ENCODE results near the gene SLC36A2.
"Not testable (repeated sequence)": the region's sequence is repeated elsewhere in the genome, so short reads cannot be mapped to it uniquely, and the experiment has no call there.

The SLC36A2 gene

GRCh38 chr5:151347369-151347768, at the start of gene SLC36A2:
SLC36A2 (minus strand) TSS chr5:151347559; CDS start chr5:151347460, 99 bp downstream.
- DNase-seq: no peak

DNA sequence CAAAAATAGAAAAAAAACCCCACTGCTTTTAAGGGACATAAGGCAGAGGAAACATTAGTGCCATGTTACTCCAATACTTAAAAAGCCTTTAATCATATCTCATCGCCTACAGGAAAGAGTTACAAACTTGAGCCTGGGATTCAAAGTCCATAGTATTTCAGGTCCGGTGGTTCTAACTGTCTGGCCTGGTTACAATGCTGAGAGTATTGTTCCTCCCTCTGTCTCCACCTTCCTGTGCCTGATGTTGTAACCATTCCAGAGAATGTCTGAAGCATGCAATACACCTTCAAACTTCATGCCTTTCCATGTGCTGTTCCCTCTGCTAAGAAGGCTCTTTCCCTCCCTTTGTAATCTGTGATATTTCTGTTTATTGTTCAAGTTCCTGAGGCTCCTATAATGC, 41.6 kb upstream of the SLC36A2 start:
- DNase-seq: no peak

DNA sequence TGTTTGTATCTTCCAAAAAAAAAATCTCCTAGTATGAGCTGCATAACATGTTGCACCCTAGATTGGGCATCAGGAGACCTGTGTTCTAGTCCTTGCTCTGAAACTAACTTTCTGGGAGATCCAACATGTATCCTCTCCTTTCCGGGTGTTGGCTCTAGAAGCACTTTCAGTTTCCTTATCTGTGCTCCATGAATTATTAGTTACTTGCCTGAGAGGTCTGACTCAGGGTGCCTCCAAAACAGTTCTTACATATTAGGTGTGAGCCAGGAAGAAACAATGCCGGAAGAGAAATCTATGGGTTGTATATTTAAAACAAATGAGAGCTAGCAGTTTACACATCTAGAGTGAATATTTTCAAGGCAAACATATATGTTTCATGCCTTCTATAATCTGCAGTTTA, 36.7 kb upstream of the SLC36A2 start:
- no peak for DNase-seq

DNA sequence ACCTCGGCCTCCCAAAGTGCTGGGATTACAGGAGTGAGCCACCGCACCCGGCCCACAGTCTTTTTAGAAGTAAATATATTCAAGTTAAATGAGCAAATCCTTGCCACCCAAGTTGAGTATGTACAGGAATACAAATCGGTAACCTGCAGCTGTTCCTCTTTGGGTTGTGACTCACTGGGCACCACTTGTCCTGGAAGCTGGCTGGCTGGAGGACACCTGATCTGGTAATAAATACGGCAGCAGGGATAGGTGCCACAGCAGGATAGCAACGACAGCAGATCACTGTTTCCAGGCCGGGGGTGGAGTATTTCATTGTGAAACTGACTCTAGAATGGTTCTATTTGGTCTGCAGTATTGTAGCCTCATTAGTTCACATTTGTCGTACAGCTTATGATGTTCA, 35.7 kb upstream of the SLC36A2 start:
- DNase-seq: no peak

DNA sequence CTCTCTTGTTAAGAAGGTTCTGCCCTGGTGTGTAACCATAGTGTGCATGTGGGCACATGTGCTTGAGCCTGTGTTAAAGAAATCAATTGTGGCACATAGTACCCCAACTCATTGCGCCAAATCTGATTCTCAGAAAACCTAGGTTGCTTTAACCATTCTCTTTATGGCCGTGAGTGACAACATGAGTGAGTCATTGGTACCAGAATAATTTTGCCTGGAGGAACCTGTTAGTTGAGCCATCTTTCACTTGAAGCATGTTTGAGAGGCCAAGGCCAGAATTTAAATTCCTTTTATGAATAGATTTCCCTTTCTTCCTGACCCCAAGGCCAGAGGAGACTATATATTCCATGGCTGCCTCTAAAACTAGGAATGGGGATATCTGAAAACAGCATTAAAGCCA, 35.2 kb upstream of the SLC36A2 start:
- no peak for DNase-seq

- DNase-seq: no peak
These were observed 34.5 kb upstream of the SLC36A2 start for GRCh38 chr5:151381899-151382298.

- no peak for DNase-seq
These were observed 31.3 kb upstream of the SLC36A2 start for GRCh38 chr5:151378616-151379015.

DNA sequence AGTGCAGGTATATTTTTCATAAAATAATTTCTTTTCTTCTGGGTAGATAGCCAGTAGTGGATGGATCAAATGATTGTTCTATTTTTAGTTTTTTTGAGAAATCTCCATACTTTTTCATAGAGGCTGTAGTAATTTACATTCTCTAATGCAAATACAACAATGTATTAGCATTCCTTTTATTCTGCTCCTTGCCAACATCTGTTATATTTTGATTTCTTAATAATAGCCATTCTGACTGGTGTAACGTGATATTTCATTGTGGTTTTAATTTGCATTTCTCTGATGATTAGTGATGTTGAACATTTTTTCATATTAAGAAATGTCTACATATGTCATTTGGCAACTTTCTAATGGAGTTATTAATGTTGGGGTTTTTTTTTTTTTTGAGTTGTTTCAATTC, 27.2 kb upstream of the SLC36A2 start:
- DNase-seq: no peak

GRCh38 chr5:151367038-151367437, 19.7 kb upstream of the SLC36A2 start:
- not testable (repeated sequence) for DNase-seq

DNA sequence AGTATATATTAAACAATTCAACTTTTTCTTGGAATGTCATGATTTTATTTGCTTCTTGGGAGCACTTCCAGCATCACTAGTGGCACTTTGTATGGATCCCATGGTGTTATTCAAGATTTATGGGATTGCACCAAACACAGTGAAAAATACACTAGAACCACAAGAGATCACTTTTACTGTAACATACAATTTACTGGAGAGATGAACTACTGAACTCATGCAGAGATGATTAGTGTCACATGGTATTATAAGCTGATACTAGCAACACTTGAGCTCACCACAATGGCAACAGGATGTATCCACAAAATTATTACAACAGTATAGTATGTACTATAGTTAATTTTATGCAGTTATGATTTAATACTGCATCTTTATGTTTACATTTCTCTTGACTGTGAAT, 16.3 kb upstream of the SLC36A2 start:
- no peak for DNase-seq

DNA sequence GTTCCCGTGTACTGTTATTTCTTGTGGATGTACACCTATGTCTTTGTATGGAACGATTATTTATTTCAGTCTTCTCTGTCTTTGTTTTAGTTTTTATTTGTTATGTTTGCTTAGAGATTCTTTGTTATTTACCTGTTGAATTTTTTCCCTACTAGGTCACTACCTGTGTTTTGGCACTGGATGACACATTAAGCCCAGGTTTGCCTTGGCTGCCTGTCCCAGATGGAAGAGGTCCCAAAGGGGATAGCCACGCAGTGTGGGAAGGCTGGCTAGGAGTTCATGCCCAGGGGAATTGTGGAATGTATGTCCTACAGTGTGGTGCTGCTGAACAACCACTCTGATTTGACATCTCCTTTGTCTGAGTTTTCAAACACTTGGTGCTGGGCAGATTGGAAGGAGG, 15.6 kb upstream of the SLC36A2 start:
- DNase-seq: no peak

DNA sequence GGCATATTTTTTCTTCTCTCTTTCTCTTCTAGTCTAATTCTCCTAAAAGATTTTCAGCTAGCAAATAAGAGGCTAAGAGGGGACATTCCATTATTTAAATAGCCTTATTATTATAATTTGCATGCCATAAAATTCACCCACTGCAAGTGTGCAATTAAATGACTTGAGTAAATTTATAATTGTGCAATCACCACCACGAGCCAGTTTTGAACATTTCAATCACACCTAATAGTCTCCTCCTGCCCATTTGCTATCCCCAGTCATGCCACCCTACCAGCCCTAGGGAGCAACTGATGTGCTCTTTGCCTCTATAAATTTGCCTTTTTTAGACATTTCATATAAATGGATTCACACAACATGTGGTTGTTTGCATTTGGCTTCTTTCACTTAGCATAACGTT, 12.0 kb upstream of the SLC36A2 start:
- no peak for DNase-seq

GRCh38 chr5:151357792-151358191, 10.4 kb upstream of the SLC36A2 start:
- DNase-seq: no peak

DNA sequence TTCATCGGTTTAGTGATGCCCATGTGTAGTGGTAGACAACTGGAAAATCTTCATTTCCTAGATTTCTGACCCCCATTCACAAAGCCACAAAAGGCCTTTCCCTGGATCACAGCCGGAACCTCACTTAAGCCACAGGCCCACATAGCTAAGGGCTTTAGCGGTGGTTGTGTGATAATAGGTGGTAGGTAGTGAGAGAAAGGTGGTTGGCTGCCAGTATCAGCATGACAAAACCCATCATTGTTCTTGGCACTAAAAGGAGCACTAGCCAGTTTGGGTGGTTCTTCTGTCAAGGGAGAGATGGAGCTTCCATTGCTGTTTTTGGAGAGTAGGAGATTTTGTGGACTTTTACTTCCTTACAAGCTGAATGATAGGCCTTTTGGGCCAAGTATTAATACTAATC, 9.7 kb upstream of the SLC36A2 start:
- no peak for DNase-seq

DNA sequence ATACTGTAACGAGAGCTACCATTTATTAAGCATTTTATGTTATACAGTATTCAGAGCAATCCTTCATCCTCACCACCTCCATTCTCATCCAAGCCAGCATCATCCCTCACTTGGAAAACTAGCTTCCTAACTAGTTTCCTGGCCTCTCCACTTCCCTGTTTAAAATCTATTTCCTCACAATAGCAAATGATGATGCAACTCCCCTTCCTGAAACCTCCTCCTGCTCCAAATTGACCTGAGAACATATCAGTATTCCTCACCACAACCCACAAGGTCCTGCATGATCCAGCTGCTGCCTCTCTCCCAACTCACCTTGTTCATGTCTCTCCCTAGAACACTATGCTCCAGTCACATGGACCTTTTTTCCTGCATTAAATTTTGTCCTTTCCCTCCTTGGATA, 4.3 kb upstream of the SLC36A2 start:
- DNase-seq: no peak

GRCh38 chr5:151348789-151349188, 1.4 kb upstream of the SLC36A2 start:
- DNase-seq: no peak

DNA sequence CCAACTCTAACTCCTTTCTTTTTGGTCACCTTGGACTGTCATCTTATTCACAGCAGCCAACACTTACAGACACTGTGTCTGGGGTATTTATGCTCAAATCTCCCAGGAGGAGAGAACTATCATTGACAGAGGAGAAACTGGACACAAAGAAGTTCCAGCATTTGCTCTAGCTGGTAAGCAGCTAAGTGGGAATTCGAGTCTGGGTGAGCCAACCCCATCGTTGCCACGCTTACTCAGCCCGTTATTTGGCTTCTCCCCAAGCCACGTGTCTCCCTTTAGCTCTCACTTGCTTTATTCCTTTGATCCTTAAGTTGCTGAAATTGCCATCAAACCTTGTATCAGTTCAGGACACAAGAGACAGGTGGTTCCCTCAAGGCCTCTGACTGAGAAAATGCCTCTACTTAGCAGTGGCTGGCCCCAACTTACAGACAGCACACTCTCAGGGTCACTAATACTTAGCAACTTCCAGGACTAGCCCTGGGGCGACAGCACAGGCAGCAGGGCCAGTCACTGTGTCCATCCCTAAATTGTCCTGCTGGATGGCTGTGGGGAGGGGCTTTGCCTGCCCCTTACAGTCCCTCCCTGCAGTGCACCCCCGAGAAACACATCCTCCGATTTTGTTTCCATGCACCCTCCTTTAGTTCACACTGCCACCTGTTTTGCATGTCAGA, 1.4 kb downstream of the SLC36A2 start:
- no peak for DNase-seq

DNA sequence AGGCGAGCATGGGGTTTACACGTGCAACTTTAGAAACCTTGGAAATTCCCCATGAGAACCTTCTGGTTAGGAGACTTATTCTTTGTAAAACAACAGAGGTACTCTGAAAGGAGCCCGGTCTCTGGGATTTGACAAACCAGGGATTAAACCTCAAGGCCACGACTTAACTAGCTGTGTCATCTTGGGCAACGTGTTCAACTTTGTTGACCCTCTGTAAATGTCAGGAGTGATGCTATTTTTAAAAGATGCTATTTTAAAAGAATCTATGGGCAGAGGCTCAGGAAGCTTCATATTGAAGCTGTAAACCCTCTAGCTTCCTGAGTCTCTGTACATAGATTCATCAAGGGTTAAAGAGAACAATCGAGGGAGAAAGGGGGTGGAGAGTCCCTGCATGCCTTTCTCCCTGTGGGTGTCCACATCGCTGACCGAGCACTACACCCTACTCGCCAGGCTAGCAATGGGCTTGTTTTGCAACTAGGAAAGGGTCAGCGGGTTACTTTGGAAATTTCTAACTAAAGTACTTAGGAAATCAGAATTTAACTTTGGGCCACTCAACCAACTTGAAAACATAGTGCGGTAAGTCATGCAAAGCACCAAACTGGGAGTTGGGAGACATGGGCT, 2.1 kb downstream of the SLC36A2 start:
- DNase-seq: no peak

GRCh38 chr5:151344088-151344487, 3.3 kb downstream of the SLC36A2 start:
- no peak for DNase-seq

GRCh38 chr5:151340004-151340403, 7.4 kb downstream of the SLC36A2 start:
- DNase-seq: no peak

- DNase-seq: no peak
These were observed 8.6 kb downstream of the SLC36A2 start for GRCh38 chr5:151338734-151339133.

- DNase-seq: no peak
These were observed 14.5 kb downstream of the SLC36A2 start for GRCh38 chr5:151332857-151333256.

DNA sequence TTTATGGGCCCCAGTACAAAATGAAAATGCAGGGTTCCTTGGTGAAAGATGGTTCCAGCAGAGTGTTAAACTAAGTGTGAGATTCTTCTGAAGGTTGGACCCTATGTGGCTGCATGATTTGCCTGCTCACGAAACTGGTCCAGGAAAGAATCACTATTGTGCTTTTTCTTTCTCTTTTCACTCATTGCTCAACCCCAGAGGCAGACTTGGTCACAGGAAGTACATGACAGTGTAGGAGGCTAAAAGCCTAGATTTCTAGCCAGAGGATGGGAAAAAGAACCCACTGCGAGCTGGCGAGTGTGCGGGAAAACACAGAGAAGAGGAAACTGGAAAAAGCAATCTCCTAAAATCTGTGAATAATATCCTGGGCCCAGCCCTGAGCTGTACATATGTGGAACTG, 18.6 kb downstream of the SLC36A2 start:
- no peak for DNase-seq

GRCh38 chr5:151327585-151327984, 19.8 kb downstream of the SLC36A2 start:
- no peak for DNase-seq

GRCh38 chr5:151326266-151326665, 21.1 kb downstream of the SLC36A2 start:
- no peak for DNase-seq

Measured in activated CD4-positive, alpha-beta T cell treated with anti-CD3 and anti-CD28 coated beads for 4 hours (primary cell).